Endodermal cell (in vitro differentiated cells): ENCODE data around the gene PPP4C. TPM values are rescaled to one million over a fixed set of nuclear protein-coding genes. Genes with fewer than 3 reads are reported as not detected.

ENCODE experiments used
- DNase-seq: peaks from one replicate; pipeline ENCODE4 v3.0.0-alpha.2; 2017
- H3K27ac ChIP-seq: 2 replicates; pipeline ENCODE4 v1.5.1; 2013; ENCODE audit warnings: mild to moderate bottlenecking, low read depth, low read length, moderate library complexity
- H3K27me3 ChIP-seq: 2 replicates; pipeline ENCODE4 v1.6.1; 2013; ENCODE audit warnings: mild to moderate bottlenecking, low read length, moderate library complexity; ENCODE audit not compliant: insufficient read depth, control insufficient read depth, poor library complexity, severe bottlenecking
- H3K36me3 ChIP-seq: 2 replicates; pipeline ENCODE4 v1.7.0; 2013; ENCODE audit warnings: mild to moderate bottlenecking, low read length, moderate library complexity; ENCODE audit not compliant: control insufficient read depth, insufficient read depth
- H3K4me1 ChIP-seq: one replicate; pipeline ENCODE4 v1.7.0; 2013; ENCODE audit warnings: low read length; ENCODE audit not compliant: control insufficient read depth, insufficient read depth
- H3K4me3 ChIP-seq: 2 replicates; pipeline ENCODE4 v1.5.1; 2013; ENCODE audit warnings: mild to moderate bottlenecking, low read length, moderate library complexity
- H3K9ac ChIP-seq: 2 replicates; pipeline ENCODE4 v1.6.1; 2013; ENCODE audit warnings: mild to moderate bottlenecking, low read length, moderate library complexity; ENCODE audit not compliant: poor library complexity, severe bottlenecking; ENCODE audit errors: extremely low read depth
- H3K9me3 ChIP-seq: 2 replicates; pipeline ENCODE4 v1.6.1; 2013; ENCODE audit warnings: mild to moderate bottlenecking, low read length, moderate library complexity; ENCODE audit not compliant: control insufficient read depth
- H3K27ac Mint-ChIP-seq: 2 replicates; pipeline ENCODE4 v1.8.0; 2020; ENCODE audit warnings: mixed read lengths
- H3K27me3 Mint-ChIP-seq: 2 replicates; pipeline ENCODE4 v1.8.0; 2021; ENCODE audit warnings: mild to moderate bottlenecking, mixed read lengths; ENCODE audit not compliant: insufficient read depth
- H3K36me3 Mint-ChIP-seq: 2 replicates; pipeline ENCODE4 v1.8.0; 2020; ENCODE audit warnings: low read depth, mixed read lengths
- H3K4me1 Mint-ChIP-seq: 2 replicates; pipeline ENCODE4 v1.8.0; 2020; ENCODE audit warnings: mixed read lengths
- H3K4me3 Mint-ChIP-seq: 2 replicates; pipeline ENCODE4 v1.8.0; 2020; ENCODE audit warnings: mild to moderate bottlenecking, moderate library complexity, mixed read lengths
- H3K9me3 Mint-ChIP-seq: 2 replicates; pipeline ENCODE4 v1.8.0; 2020; ENCODE audit warnings: mild to moderate bottlenecking, mixed read lengths
- WGBS, 2 experiments: methylation state at CpG; one replicate each; pipeline versions ENCODE4 v1.1.5 to v1.1.7; 2013; ENCODE audit warnings: missing lambda C conversion rate in 2 of 2, mixed read lengths in 1 of 2; ENCODE audit not compliant: insufficient coverage in 1 of 2, insufficient read length in 1 of 2; 5-methylcytosine and 5-hydroxymethylcytosine counted together
- total RNA-seq, 2 donors: library from RNA; stranded (reverse); fragmentation: NEBNext Ultra II Directional in 1 of 2; extraction: Animal tissue kit (Norgen Biotek cat#: 25700) in 1 of 2; gene quantifications; 2 replicates in 1 of 2; 3 replicates in 1 of 2; pipeline ENCODE4 v1.2.1, GENCODE V29; 2021
- TF ChIP-seq, protein P1 (sequence below): fragments of 200-600 bp; sonication (generic); conservative IDR thresholded peaks from 2 replicates; pipeline ENCODE4 v1.5.0; 2021; ENCODE audit warnings: antibody characterized with exemption, mild to moderate bottlenecking

Gene PPP4C
- total RNA-seq, 2 donors from 2014 or later, result 150 to 151 TPM

DNA sequence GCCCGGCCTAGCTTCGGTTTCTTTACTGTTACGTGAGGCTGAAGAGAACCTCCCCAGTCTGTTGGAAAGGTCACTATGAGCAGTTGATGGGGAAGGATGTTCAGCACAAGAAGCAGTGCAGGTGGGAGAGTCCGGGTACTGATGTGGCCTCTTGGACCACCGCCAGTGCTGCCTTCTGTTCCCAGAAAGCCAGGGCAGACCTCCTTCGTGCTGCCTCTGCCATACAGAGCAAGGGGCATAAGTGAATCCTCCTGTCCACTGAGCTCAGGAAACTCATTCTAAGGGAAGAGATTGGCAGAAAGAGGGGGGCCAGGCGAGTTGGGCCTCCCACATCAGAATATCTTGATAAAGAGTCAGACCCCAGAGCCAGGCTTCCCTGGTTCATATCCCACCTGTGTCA, 3.7 kb downstream of the PPP4C start:
- Histone ChIP-seq H3K27ac (no peak overlapping the region), H3K4me3 (no peak overlapping the region), H3K36me3 (peaks cover 67% of the 10 kb centered on the region), H3K9ac (no peak overlapping the region), H3K4me1 (peaks cover 3% of the 10 kb centered on the region), H3K27me3 (no peaks in the 10 kb centered on the region), H3K9me3 (no peaks in the 10 kb centered on the region)
- peaks cover 9% of the 10 kb centered on the region for H3K4me1 Mint-ChIP-seq
- WGBS, 2 experiments, result 94 to 95% methylated on average over 5 to 7 of the region's 7 CpGs
- no peak for DNase-seq
- no peak overlapping the region for H3K4me3 Mint-ChIP-seq
- TF ChIP-seq, protein P1, sequence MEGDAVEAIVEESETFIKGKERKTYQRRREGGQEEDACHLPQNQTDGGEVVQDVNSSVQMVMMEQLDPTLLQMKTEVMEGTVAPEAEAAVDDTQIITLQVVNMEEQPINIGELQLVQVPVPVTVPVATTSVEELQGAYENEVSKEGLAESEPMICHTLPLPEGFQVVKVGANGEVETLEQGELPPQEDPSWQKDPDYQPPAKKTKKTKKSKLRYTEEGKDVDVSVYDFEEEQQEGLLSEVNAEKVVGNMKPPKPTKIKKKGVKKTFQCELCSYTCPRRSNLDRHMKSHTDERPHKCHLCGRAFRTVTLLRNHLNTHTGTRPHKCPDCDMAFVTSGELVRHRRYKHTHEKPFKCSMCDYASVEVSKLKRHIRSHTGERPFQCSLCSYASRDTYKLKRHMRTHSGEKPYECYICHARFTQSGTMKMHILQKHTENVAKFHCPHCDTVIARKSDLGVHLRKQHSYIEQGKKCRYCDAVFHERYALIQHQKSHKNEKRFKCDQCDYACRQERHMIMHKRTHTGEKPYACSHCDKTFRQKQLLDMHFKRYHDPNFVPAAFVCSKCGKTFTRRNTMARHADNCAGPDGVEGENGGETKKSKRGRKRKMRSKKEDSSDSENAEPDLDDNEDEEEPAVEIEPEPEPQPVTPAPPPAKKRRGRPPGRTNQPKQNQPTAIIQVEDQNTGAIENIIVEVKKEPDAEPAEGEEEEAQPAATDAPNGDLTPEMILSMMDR, result no peak
- H3K27ac Mint-ChIP-seq, result no peak overlapping the region
- H3K36me3 Mint-ChIP-seq, result peaks cover 64% of the 10 kb centered on the region
- no peaks in the 10 kb centered on the region for H3K9me3 Mint-ChIP-seq
- no peaks in the 10 kb centered on the region for H3K27me3 Mint-ChIP-seq

- no peaks in the 10 kb centered on the region for H3K9me3 ChIP-seq
- DNase-seq, result no peak
- H3K9ac ChIP-seq, result no peak overlapping the region
- peaks cover 83% of the 10 kb centered on the region for H3K36me3 ChIP-seq
- H3K4me1 Mint-ChIP-seq, result no peaks in the 10 kb centered on the region
- WGBS, 2 experiments, result 89 to 90% methylated on average over 15 to 20 of the region's 20 CpGs
- H3K36me3 Mint-ChIP-seq, result peaks cover 72% of the 10 kb centered on the region
- TF ChIP-seq, protein P1, result peak; percentile 63
- no peak overlapping the region for H3K27ac ChIP-seq
- H3K27me3 Mint-ChIP-seq, result no peaks in the 10 kb centered on the region
- H3K4me3 Mint-ChIP-seq, result no peak overlapping the region
- H3K4me3 ChIP-seq, result no peak overlapping the region
- H3K27me3 ChIP-seq, result no peaks in the 10 kb centered on the region
- no peaks in the 10 kb centered on the region for H3K9me3 Mint-ChIP-seq
- peaks cover 7% of the 10 kb centered on the region for H3K4me1 ChIP-seq
- peak overlapping the region; percentile 16 for H3K27ac Mint-ChIP-seq
Measured at GRCh38 chr16:30082545-30083090, 6.8 kb downstream of the PPP4C start.

- peaks cover 6% of the 10 kb centered on the region for H3K4me1 ChIP-seq
- DNase-seq, result no peak
- peaks cover 75% of the 10 kb centered on the region for H3K36me3 ChIP-seq
- no peaks in the 10 kb centered on the region for H3K9me3 ChIP-seq
- Mint-ChIP-seq H3K4me3 (no peak overlapping the region), H3K36me3 (peaks cover 66% of the 10 kb centered on the region), H3K4me1 (no peaks in the 10 kb centered on the region), H3K27ac (peak overlapping the region; percentile 16), H3K27me3 (no peaks in the 10 kb centered on the region), H3K9me3 (no peaks in the 10 kb centered on the region)
- no peak overlapping the region for H3K27ac ChIP-seq
- H3K9ac ChIP-seq, result no peak overlapping the region
- no peak overlapping the region for H3K4me3 ChIP-seq
- TF ChIP-seq, protein P1, result no peak
- H3K27me3 ChIP-seq, result no peaks in the 10 kb centered on the region
- WGBS, 2 experiments, result 95 to 98% methylated on average over 16 to 24 of the region's 24 CpGs
Measured at GRCh38 chr16:30083216-30084055, 7.6 kb downstream of the PPP4C start.
